Left hindlimb (tissue), 1 donor: ENCODE measurements around the gene PHLPP1.

Experiments used
- DNase-seq: peaks from one replicate; pipeline ENCODE4 v3.0.0-alpha.2; 2018

Gene PHLPP1

DNA sequence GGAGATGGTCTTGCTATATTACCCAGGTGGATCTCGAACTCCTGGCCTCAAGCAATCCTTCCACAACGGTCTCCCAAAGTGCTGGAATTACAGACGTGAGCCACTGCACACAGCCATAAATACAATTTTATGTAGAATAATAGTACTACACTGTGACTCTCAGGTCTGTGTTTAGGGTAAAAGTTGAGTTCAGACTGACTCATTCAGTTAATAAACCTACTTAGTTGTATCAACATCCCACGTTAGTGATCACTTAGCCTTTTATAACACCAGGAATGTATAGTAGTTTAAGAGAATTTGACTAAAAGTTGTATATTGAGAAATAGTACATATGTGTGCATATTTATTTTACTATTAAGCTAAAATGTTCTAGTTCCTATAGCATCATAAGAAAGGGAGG is 237.5 kb downstream of the PHLPP1 start:
- DNase-seq = no peak

DNA sequence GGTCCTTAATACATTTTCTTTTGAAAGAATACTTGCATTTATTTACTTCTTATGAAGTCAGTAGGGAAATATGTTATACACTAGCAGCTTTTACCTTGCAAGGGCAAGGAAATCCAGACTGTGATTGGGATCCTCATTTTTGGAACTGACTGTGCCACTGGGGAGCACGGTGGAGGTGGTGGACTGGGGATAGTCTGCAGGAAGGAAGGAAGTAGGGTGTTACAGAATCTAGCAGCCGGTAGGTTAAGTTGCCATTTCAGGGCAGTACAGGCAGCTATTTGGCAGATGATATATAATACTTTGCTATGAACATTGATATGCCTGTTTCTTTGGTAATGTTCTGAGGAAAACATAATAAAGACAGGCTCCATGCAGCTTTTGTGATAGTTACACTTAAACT is 238.3 kb downstream of the PHLPP1 start:
- no peak for DNase-seq

DNA sequence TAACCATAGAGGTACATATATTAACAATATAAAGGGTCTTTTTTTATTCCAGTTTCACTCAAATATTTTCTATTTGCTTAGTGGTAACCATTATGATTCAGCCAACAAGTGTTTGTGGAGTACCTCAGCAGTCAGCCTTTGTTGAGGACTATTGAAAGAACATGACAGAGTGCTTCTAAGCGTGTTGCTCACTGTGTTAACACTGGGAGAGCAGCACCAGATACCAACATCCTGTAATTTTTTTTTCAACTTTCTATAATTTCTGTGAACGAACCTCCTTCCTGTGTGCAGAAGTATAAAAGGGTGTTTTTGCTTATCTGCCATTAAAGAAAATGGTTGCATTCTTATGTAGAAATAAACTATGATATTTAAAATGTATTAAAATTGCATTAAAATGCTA is 239.0 kb downstream of the PHLPP1 start:
- no peak for DNase-seq

DNA sequence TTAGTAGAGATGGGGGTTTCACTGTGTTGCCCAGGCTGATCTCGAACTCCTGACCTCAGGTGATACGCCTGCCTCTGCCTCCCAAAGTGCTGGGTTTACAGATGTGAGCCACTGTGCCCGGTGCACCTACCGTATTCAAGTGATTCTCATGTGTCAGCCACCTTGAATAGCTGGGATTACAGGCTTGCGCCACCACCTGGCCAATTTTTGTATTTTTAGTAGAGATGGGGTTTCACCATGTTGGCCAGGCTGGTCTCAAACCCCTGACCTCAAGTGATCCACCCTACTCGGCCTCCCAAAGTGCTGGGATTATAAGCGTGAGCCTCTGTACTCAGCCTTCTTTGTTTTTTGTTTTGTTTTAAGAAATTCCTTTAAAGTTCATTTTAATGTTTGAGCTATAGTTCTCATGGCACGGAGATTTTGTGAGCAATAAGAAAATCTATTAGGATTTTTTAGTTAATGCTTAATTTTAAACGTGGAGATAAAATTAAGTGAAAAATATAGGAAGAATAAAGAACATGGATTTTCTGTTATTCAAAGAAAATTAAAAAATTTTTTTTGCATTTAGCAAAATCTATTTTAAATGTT is 242.6 kb downstream of the PHLPP1 start:
- no peak for DNase-seq

DNA sequence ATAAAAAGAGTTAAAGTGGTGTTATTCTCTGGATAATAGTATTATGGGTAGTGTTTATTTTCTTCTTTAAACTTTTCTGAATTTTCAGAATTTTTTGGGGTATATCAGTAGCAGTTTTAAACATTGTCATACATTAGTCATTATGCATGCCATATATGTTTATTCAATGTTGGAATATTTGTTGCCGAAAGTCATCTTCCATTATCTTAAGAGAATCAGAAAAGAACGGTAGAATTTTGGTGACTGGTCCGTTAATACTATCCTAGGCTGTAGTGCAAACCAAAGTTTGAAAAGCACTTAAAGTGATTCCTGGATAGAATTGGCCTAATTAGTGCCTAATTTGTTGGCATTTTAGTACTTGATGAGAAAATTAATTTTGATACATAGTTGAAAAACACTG is 244.1 kb downstream of the PHLPP1 start:
- no peak for DNase-seq

DNA sequence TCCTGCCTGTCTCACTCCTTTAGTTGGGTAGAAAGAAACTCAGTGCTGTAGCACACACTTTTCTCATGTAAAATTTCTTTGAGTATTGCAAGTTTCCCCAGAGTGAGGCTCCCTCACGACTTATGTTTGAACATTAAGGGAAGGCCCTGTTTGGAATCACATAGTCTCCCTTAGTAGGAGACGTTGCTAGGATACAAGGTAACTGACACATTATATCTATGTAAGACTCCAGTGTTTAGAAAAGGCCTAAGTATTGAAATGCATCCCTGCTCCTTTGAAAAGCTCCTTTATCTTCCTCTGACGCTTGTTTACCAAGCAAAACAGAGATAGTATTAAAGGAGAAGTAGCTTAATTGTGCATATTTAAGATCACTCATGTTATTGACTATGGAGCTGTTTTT is 248.2 kb downstream of the PHLPP1 start:
- DNase-seq = no peak

DNA sequence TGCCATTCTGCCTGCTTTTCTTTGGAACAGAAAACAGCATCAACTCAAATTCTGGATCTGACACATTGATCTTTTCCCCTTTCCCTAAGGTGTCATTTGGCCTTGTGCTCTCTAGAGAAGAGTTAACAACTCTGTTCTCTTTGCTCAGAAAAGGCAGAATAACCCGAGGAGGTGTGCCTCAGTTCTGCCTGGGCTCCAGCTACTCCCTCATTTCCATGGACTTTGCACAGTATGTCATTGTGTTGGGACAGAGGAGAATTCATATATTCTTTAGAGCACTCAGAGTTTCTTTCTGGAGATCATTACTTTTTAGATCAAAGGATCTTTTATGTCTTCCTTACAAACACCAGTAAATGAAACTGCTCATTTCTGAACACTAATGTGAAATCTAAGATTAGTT is 249.1 kb downstream of the PHLPP1 start:
- no peak for DNase-seq

DNA sequence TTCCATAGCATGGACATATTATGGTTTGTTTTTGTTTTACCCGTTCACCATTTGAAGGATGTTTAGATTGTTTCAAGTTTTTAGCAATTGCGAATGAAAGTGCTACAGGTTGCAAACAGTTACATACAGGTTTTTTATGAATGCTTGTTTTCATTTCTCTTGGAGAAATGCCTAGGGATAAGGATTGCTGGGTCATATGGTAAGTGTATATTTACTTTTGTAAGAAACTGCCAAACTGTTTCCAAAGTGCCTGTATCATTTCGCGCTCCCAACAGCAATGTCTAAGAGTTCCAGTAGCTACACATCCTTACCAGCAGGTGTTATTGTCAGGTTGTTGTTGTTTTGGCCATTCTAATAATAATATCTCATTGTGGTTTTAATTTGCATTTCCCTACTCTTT is 251.7 kb downstream of the PHLPP1 start:
- DNase-seq = no peak

DNA sequence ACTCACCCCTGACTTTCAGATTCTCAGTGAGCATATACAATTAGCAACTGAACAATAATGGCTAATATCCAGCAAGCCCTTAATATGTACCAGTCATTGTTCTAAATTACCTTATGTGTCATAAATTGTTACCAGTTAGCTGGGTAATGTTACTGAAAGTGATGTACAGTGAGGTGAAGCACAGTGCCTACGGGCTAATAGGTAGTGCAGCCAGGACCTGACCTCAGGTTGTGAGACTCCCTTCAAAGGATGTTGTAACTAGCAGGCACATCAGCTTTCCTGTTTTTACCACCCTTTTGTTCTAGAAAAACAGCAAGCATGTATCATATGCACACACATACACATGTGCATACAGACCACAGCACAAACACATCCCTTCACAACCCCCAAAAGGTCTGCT is 258.3 kb downstream of the PHLPP1 start:
- DNase-seq = no peak

DNA sequence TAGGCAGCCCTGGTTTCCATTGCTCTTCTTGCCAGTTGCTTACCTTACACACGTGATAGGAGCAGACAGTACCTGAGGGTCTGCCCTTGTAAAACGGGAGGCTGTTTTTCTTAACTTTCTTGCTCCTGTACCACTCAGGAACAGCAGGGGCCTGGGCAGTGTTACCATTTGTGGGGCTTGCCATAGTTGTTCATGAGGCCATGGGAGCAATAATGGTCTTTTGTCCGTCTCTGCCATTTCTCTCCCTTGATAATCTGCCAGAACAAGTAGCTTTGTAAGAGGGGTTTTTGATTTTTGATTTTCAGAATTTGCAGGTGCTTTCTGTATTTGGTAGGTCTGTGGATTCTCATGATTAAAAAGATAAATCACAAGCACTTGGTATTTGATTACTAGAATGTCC is 259.0 kb downstream of the PHLPP1 start:
- DNase-seq = no peak

DNA sequence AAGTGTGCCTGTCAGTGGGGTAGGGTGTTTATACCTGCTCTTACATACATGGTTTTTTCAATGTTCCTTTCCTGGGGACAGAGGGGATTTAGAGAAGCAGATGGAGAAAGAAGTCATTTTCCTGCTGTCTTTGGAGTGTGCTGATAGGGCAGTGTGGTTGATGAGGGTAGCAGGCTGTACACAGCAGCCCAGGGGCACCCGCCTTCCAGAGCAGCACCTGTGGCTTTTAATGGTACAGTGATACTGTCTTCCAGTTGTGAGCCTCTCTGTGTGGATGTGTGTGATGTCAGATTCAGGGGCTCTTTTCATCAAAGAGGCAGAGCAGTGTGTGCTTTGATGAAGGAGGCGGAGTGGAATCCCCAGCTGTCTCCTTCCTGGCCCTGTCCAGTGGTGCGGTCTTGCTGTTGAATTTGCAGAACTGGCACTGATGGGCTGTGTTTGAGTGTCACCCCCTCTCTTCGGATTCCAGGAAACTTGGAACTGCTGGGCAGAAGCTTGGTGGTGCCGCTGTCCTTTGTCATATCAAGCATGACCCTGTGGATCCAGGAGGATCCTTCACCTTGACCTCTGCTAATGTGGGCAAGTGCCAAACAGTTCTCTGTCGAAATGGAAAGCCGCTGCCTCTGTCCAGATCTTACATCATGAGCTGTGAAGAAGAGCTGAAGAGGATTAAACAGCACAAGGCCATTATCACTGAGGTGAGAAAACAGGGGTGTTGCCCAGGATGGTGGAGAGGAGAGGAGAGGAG is 259.8 kb downstream of the PHLPP1 start:
- DNase-seq = no peak

DNA sequence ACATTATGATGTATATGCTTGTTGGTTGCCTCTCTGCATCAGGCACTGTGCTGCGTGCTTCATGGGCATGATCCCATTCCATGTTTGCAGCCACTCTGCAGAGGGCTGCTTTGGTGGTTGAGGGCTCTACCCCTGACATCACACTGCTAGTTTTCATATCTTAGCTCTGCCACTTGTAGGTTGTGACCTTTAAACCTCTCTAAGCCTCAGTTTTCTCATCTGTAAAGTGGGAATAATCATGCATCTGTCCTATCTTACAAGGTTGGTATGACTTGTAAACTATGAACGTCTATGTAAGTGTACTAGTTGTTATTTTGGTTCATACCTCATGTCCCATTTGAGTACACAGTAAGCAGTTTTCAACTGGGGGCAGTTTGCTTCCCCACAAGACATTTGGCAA is 260.4 kb downstream of the PHLPP1 start:
- DNase-seq = no peak

DNA sequence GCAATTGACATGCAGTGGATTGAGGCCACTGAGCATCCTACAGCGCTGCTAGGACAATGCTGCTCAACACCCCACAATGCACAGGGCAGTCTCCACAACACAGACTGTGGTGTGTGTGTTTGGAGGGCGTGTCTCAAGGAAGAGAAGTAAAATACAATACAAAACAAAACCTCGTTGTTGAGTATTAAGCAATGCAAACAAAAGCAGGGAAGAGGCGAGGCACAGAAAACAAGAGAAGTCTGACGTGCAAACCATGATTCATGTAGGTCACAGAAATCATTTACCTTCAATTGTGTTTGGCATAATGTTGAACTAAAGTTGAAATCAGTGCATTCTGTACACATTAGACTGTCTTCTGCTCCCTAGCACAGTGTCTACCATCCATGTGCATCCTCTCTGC is 260.9 kb downstream of the PHLPP1 start:
- no peak for DNase-seq

DNA sequence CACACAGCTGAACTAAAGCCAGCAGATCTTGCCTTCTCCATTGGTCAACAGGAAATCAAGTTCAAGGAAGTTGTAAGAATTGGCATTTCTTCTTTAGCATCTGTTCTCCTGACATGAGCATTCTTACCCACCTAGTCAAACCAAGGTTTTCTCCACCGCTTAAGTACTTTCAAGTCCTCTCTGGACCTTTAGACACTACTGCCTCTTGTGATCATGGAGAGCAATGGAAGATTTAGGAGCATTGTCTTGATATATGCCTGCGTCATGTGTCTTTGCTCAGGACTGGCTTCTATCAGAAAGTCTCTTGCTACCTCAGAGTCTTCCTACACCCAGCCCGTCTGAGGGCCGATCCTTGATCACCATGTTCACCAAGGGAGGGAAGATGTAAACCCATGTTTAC is 262.2 kb downstream of the PHLPP1 start:
- no peak for DNase-seq

DNA sequence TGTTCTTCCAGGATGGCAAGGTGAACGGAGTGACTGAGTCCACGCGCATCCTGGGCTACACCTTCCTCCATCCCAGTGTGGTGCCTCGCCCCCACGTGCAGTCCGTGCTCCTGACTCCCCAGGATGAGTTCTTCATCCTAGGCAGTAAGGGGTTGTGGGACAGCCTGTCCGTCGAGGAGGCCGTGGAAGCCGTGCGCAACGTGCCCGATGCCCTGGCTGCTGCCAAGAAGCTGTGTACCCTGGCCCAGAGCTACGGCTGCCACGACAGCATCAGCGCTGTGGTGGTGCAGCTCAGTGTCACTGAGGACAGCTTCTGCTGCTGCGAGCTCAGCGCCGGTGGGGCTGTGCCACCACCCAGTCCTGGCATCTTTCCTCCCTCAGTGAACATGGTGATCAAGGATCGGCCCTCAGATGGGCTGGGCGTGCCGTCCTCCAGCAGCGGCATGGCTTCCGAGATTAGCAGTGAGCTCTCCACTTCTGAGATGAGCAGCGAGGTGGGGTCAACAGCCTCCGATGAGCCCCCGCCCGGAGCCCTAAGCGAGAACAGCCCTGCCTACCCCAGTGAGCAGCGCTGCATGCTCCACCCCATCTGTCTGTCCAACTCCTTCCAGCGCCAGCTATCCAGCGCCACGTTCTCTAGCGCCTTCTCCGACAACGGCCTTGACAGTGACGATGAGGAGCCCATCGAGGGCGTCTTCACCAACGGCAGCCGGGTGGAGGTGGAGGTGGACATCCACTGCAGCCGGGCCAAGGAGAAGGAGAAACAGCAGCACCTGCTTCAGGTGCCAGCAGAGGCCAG is 263.1 kb downstream of the PHLPP1 start:
- no peak for DNase-seq

DNA sequence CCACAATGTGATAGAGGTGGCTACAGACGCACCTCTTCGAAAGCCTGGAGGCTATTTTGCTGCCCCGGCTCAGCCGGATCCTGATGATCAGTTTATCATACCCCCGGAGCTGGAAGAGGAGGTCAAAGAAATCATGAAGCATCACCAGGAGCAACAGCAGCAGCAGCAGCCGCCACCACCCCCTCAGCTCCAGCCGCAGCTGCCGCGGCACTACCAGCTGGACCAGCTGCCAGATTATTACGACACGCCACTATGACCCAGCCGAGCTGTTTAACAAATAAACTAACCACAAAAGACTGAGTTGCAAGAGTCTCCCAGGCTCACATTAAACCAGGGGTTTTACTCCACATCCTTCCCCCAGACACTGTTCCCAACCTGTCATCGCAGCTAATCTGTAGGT is 263.8 kb downstream of the PHLPP1 start:
- DNase-seq = peak; percentile 63

DNA sequence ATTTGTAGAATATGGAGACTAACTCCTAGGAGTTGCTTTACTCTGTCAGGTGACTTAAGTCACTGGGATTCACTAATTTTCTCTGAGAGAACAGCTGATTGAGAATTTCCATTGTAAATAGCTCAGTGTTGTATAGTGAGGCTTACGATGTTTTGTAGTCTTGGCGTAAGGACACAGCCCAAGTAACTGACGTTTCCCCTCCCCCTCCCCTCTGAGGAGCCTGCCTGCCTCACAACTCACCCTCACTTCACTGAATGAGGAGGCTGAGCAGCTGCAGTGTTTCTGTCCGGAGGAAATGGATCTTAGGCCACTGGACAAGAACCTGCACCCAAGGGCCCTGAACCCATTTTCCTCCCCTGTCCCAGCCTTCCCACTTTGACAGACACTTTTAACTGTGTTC is 264.6 kb downstream of the PHLPP1 start:
- DNase-seq = no peak

DNA sequence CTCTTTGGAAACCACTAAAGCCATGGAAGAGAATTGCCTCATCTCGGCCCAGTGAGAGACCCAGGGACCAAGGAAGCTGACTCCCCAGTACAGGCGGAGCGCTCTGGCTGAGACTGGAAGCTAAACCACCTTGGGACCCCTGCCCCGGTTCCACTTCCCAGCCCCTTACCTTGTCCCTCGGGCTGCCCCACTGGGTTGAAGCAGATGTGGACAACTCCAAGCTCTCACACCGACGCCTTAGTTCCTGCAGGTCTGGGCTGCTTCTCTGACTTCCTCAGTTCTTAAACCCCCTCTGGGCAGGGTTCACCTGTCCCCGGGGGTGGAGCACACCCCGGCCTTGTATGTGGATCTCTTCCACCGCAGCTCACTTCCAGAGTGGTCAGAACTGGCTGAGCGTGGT is 266.2 kb downstream of the PHLPP1 start:
- no peak for DNase-seq

DNA sequence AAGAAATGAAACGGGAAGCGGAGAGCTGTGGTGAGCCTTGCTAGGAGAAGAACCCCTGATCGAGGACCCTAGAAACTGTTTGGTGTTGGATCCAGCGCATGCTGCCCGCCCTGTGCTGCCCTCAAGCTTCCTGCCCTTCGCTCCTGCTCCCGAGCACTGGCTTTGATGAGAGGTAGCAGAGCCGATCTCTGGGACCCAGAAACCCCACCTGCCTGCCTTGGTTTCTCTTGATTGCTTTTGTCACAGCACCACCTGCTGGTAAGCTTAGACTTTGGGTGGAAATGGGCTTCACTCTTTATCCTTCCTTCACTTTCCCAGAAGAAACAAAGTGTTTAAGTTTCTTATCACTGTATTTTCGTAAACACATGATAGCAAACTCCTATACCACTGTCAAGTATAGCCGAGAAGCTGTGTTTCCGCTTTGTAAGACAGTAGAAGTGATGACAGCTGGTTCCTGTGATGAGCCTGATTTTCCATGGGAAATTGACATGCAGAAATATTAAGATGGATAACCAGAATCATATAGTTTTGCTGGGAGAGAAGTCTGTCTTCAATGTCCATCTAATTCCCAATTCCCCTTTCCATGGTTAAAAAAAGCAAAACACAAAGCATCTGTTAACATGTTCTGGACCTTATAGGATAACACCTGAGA is 267.4 kb downstream of the PHLPP1 start:
- DNase-seq = peak; percentile 64

DNA sequence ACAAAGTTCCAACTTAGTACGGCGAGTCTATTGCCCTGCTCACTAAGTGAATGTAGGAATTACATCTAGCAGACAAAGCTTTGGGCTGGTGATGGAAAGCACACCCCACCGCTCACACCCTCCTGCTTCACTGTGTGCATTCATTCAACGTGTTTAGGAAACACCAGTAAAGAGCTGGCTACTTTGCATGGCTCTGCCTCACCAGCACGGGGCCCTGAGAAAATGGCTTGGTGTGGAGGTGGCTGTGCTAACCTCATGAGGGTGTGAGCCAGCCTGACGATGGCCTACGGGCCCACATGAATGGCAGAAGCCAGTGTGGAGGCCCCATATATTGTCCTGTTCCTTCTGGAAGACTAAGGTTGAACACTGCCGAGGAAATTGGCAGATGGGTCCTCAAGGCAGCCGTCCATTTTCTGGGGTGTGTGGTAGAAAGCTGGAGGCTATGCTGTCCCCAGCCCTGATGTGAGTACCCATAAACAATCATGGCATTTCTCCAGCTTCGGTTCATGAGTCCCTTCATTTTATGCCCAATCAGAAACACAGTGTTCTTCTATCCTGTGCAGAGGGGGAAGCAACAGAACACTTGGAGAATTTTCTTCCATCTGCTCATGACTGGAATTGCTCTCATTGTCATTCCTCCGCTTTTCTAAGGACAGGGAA is 269.4 kb downstream of the PHLPP1 start:
- no peak for DNase-seq

DNA sequence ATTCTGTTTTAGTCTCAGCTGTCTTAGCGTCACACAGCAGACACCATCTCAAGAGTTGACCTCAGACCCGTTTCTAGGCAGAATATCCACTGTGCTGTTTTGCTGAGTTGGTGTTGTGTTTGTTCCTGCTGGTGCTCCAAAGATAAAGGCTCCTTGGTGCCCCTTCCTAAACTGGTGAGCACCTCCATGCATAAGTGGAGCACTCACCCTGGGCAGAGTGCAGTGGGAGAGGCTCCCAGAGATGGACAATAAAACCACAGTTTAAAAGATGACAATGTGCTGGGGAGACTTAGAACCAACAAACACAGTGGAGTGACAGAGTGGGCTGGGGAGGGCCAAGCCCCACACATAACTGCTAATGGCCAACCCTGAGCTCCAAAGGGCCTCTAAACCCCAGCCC is 271.1 kb downstream of the PHLPP1 start:
- no peak for DNase-seq

DNA sequence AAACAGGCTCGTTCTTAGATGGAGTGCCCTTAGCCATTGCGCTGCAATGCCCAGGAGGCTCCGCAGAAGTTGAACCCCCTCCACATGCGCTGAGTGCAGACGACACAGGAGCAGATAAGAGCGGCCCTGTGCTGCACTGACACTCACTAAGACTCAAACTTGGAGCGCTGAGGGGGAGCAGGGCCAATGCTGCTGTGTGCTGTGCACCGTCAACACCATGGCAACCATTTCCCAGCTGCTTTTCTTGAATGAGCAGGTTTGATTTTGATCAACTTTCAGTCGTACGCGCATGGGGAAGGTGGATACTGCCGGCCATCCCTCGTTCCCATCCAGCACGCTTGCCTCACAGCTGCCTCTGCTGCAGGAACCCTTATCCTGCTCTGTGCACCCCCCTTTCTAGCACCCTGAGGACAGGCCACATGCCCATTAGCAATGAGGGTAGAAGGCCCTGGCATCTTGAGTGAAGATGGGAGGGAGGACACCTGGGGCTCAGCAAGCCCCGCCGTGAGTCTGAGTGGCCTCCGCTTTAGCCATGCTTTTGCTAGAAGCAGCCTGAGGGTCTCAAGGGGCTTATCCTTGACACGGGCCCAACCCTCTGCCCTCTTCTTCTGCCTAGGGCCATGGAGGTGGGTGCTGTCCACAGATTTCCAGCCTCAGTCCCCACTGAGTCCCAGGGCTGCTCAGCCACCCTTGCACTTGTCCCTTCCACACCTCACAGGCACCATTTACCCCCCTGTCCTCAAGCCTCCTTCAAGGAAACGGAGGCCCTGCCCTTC is 271.9 kb downstream of the PHLPP1 start:
- DNase-seq = no peak
